C4-2B (cell line): ENCODE data around the gene HSPG2.

Experiments
- ZFX ChIP-seq: fragments of 450-650 bp; IDR thresholded peaks from 2 replicates; pipeline ENCODE4 v1.6.1; 2017
- TF ChIP-seq, protein P1 (sequence below): fragments of 450-650 bp; conservative IDR thresholded peaks from 2 replicates; pipeline ENCODE4 v1.5.1; 2017; ENCODE audit warnings: mild to moderate bottlenecking

DNA sequence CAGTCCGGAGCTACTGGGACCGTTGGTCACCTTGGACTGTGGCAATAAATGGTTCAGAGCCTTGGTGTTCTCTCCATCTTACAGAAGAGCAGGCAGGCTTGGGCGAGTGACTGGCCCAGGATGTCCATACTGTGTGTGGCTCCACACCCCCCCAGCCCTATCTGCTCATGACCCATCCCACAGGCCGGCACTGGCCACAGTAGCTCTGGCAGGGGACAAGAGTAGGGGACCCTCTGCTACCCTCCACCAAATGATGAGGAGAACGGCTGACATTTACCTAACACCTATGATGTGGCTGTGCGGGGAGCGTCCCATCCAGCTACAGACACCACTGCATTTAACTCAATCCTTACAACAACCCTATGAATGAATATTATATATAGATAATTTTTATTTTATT lies 111.7 kb downstream of the HSPG2 start:
- TF ChIP-seq, protein P1, sequence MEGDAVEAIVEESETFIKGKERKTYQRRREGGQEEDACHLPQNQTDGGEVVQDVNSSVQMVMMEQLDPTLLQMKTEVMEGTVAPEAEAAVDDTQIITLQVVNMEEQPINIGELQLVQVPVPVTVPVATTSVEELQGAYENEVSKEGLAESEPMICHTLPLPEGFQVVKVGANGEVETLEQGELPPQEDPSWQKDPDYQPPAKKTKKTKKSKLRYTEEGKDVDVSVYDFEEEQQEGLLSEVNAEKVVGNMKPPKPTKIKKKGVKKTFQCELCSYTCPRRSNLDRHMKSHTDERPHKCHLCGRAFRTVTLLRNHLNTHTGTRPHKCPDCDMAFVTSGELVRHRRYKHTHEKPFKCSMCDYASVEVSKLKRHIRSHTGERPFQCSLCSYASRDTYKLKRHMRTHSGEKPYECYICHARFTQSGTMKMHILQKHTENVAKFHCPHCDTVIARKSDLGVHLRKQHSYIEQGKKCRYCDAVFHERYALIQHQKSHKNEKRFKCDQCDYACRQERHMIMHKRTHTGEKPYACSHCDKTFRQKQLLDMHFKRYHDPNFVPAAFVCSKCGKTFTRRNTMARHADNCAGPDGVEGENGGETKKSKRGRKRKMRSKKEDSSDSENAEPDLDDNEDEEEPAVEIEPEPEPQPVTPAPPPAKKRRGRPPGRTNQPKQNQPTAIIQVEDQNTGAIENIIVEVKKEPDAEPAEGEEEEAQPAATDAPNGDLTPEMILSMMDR = no peak
- TF ChIP-seq ZFX = no peak
